ENCODE data around the gene ALG12. TPM values are rescaled to one million over a fixed set of nuclear protein-coding genes. Genes with fewer than 3 reads are reported as not detected.
A peak's percentile ranks its signal among the peaks of the same experiment; 100 is the strongest.

ALG12 gene
- total RNA-seq, 2 experiments from 2014 or later = 11.4 to 11.7 TPM

GRCh38 chr22:49927483-49928184 lies 9.4 kb upstream of the ALG12 start:
- no peak for DNase-seq (ENCODE audit: low spot score)
- ChIA-PET POLR2A (no interaction called here), CTCF (ENCODE audit: unreplicated experiment) (no interaction called here)
- H3K79me2 ChIP-seq (ENCODE audit: insufficient read depth, low read depth, low read length) = no peaks in the 10 kb centered on the region
- H3K4me2 ChIP-seq (ENCODE audit: low read length) = no peak overlapping the region
- H2AFZ ChIP-seq (ENCODE audit: low read length) = no peak overlapping the region
- H3K4me3 ChIP-seq (ENCODE audit: low read depth, low read length, poor library complexity, severe bottlenecking) = no peak overlapping the region
- peaks cover 68% of the 10 kb centered on the region for H3K4me1 ChIP-seq (ENCODE audit: insufficient read depth, low read length, poor library complexity, severe bottlenecking)
- intact Hi-C loops (cut with micrococcal nuclease; ENCODE audit: unreplicated experiment) = loop anchor here (5.0 kb wide), 1 partner anchor 220 kb away; no protein-coding TSS in a partner anchor
- H3K9me2 ChIP-seq (ENCODE audit: insufficient read depth, low read length) = no peaks in the 10 kb centered on the region
- TF ChIP-seq CTCF (conservative IDR thresholded peaks at IDR 0.05; ENCODE audit: low read length) = no peak
- TF ChIP-seq EZH2phosphoT487 (IDR thresholded peaks at IDR 0.05; ENCODE audit: borderline replicate concordance, low read depth, low read length) = no peak
- H4K20me1 ChIP-seq (ENCODE audit: insufficient read depth, low read length) = no peaks in the 10 kb centered on the region
- no peaks in the 10 kb centered on the region for H3K36me3 ChIP-seq (ENCODE audit: insufficient read depth, low read length)
- H3K9me3 ChIP-seq (ENCODE audit: low read length) = no peaks in the 10 kb centered on the region
- H3K27ac ChIP-seq (ENCODE audit: low read depth, low read length, poor library complexity, severe bottlenecking) = no peak overlapping the region
- BruUV-seq (replicated peaks) = no TSS peak

- intact Hi-C loops (cut with micrococcal nuclease; ENCODE audit: unreplicated experiment) = loop anchor here (5.0 kb wide), 1 partner anchor 220 kb away; no protein-coding TSS in a partner anchor
- H3K9me2 ChIP-seq (ENCODE audit: insufficient read depth, low read length) = no peaks in the 10 kb centered on the region
- no peaks in the 10 kb centered on the region for H3K9me3 ChIP-seq (ENCODE audit: low read length)
- BruUV-seq (replicated peaks) = no TSS peak
- CTCF ChIA-PET (ENCODE audit: unreplicated experiment) = no interaction called here
- peaks cover 61% of the 10 kb centered on the region for H3K4me1 ChIP-seq (ENCODE audit: insufficient read depth, low read length, poor library complexity, severe bottlenecking)
- TF ChIP-seq EZH2phosphoT487 (IDR thresholded peaks at IDR 0.05; ENCODE audit: borderline replicate concordance, low read depth, low read length) = no peak
- TF ChIP-seq CTCF (conservative IDR thresholded peaks at IDR 0.05; ENCODE audit: low read length) = no peak
- no peaks in the 10 kb centered on the region for H3K36me3 ChIP-seq (ENCODE audit: insufficient read depth, low read length)
- POLR2A ChIA-PET = no interaction called here
- H3K4me2 ChIP-seq (ENCODE audit: low read length) = no peak overlapping the region
- no peak for DNase-seq (ENCODE audit: low spot score)
- no peaks in the 10 kb centered on the region for H4K20me1 ChIP-seq (ENCODE audit: insufficient read depth, low read length)
- H3K27ac ChIP-seq (ENCODE audit: low read depth, low read length, poor library complexity, severe bottlenecking) = no peak overlapping the region
- H2AFZ ChIP-seq (ENCODE audit: low read length) = no peak overlapping the region
- H3K4me3 ChIP-seq (ENCODE audit: low read depth, low read length, poor library complexity, severe bottlenecking) = no peak overlapping the region
- no peaks in the 10 kb centered on the region for H3K79me2 ChIP-seq (ENCODE audit: insufficient read depth, low read depth, low read length)
These were observed 8.7 kb upstream of the ALG12 start for GRCh38 chr22:49926916-49927315.

GRCh38 chr22:49925525-49926128 lies 7.4 kb upstream of the ALG12 start:
- H4K20me1 ChIP-seq (ENCODE audit: insufficient read depth, low read length) = no peaks in the 10 kb centered on the region
- H3K4me1 ChIP-seq (ENCODE audit: insufficient read depth, low read length, poor library complexity, severe bottlenecking) = peaks cover 48% of the 10 kb centered on the region
- no TSS peak for BruUV-seq (replicated peaks)
- ChIA-PET POLR2A (interaction anchor here (0.7 to 0.8 kb wide), 3 partner anchors 55 to 597 kb away, joined by 3 to 4 read pairs (median 3); no protein-coding TSS in a partner anchor), CTCF (ENCODE audit: unreplicated experiment) (interaction anchor here (0.6 kb wide), 1 partner anchor 71 kb away, joined by 3 read pairs; no protein-coding TSS in a partner anchor)
- no peaks in the 10 kb centered on the region for H3K9me2 ChIP-seq (ENCODE audit: insufficient read depth, low read length)
- no peak for TF ChIP-seq EZH2phosphoT487 (IDR thresholded peaks at IDR 0.05; ENCODE audit: borderline replicate concordance, low read depth, low read length)
- peak overlapping the region; percentile 75 for H3K4me2 ChIP-seq (ENCODE audit: low read length)
- H3K27ac ChIP-seq (ENCODE audit: low read depth, low read length, poor library complexity, severe bottlenecking) = peak overlapping the region; percentile 92
- peak overlapping the region; percentile 59 for H3K4me3 ChIP-seq (ENCODE audit: low read depth, low read length, poor library complexity, severe bottlenecking)
- DNase-seq (ENCODE audit: low spot score) = peak; percentile 91
- intact Hi-C loops (cut with micrococcal nuclease; ENCODE audit: unreplicated experiment) = loop anchor here (1.0 to 5.0 kb wide), 2 partner anchors 158 to 222 kb away; no protein-coding TSS in a partner anchor
- H3K36me3 ChIP-seq (ENCODE audit: insufficient read depth, low read length) = no peaks in the 10 kb centered on the region
- no peaks in the 10 kb centered on the region for H3K9me3 ChIP-seq (ENCODE audit: low read length)
- H3K79me2 ChIP-seq (ENCODE audit: insufficient read depth, low read depth, low read length) = no peaks in the 10 kb centered on the region
- peak overlapping the region; percentile 80 for H2AFZ ChIP-seq (ENCODE audit: low read length)

Measured in OCI-LY7 (cell line).